GM12878 (cell line): ENCODE measurements around the gene SNU13. TPM values are rescaled to one million over a fixed set of nuclear protein-coding genes. Genes with fewer than 3 reads are reported as not detected.

ENCODE experiments used
- ATAC-seq: fragments of 200-7000 bp; cut with Tn5 transposase; 3 replicates; pipeline ENCODE4 v1.9.1; 2020; ENCODE audit warnings: mild to moderate bottlenecking, moderate library complexity
- BruUV-seq: library from RNA; stranded (reverse); fragments of 400-500 nt; replicated peaks from 2 replicates; lab custom pipeline; 2021; lab: Mats Ljungman, UMichigan
- CTCF ChIA-PET: fragments of 300-600 bp; sonication (Branson Sonifier 250); formaldehyde crosslinking; extraction: SDS; loops from one replicate; lab custom pipeline; 2021; ENCODE audit warnings: inconsistent platforms; lab: Yijun Ruan, JAX
- POLR2A ChIA-PET: fragments of 350-600 bp; formaldehyde crosslinking; extraction: SDS; loops from one replicate; lab custom pipeline; 2021; ENCODE audit warnings: inconsistent platforms; lab: Charles Lee
- RAD21 ChIA-PET: fragments of 300-600 bp; sonication (Branson Sonifier 250); formaldehyde crosslinking; loops from one replicate; lab custom pipeline; 2023; ENCODE audit warnings: antibody characterized with exemption; ENCODE audit not compliant: unreplicated experiment; lab: Charles Lee
- SMC1A ChIA-PET: fragments of 300-600 bp; sonication (Branson Sonifier 250); formaldehyde crosslinking; loops from one replicate; lab custom pipeline; 2023; ENCODE audit not compliant: unreplicated experiment, uncharacterized antibody; lab: Charles Lee
- DNase-seq: peaks from one replicate; pipeline ENCODE4 v3.0.0-alpha.2; 2011; ENCODE audit warnings: low read depth, low spot score
- FAIRE-seq: peaks from 3 replicates; lab custom pipeline; 2011; peaks lifted over from hg19 to GRCh38; lab: Jason Lieb, UNC
- H2AFZ ChIP-seq: 2 replicates; pipeline ENCODE4 v1.6.0; 2011; ENCODE audit warnings: low read depth, low read length, control low read depth; ENCODE audit not compliant: control insufficient read depth
- H3K27ac ChIP-seq: 2 replicates; pipeline ENCODE4 v1.5.1; 2011; ENCODE audit warnings: control low read depth; ENCODE audit not compliant: control insufficient read depth, insufficient read depth
- H3K27me3 ChIP-seq, 2 experiments: replicated peaks in 1 of 2; 2 replicates each; pipeline versions ENCODE4 v1.6.0 to v1.6.1; 2011; ENCODE audit warnings: low read length in 1 of 2; ENCODE audit not compliant: control insufficient read depth in 2 of 2, insufficient read depth in 2 of 2
- H3K36me3 ChIP-seq, 2 experiments: 2 replicates each; pipeline ENCODE4 v1.5.1; 2011; ENCODE audit warnings: low read length in 1 of 2; ENCODE audit not compliant: control insufficient read depth in 2 of 2, insufficient read depth in 2 of 2
- H3K4me1 ChIP-seq: 2 replicates; pipeline ENCODE4 v1.6.1; 2011; ENCODE audit warnings: mild to moderate bottlenecking, low read length, moderate library complexity, mixed read lengths; ENCODE audit not compliant: control insufficient read depth, insufficient read depth
- H3K4me2 ChIP-seq: 2 replicates; pipeline ENCODE4 v1.6.0; 2011; ENCODE audit warnings: control low read depth; ENCODE audit not compliant: control insufficient read depth, insufficient read depth
- H3K4me3 ChIP-seq: fragments of 200-600 bp; sonication (generic); 2 replicates; pipeline ENCODE4 v1.5.1; 2016
- H3K79me2 ChIP-seq: 2 replicates; pipeline ENCODE4 v1.6.0; 2011; ENCODE audit warnings: low read length; ENCODE audit not compliant: control insufficient read depth, insufficient read depth
- H3K9ac ChIP-seq: 2 replicates; pipeline ENCODE4 v1.8.0; 2011; ENCODE audit warnings: low read length, control low read depth, mixed read lengths; ENCODE audit not compliant: control insufficient read depth, insufficient read depth
- H3K9me3 ChIP-seq: replicated peaks from 3 replicates; pipeline ENCODE4 v1.5.1; 2011; ENCODE audit warnings: mild to moderate bottlenecking, low read length; ENCODE audit not compliant: control insufficient read depth, insufficient read depth
- H4K20me1 ChIP-seq: 2 replicates; pipeline ENCODE4 v1.6.0; 2011; ENCODE audit not compliant: control insufficient read depth, insufficient read depth
- ATF3 ChIP-seq: IDR thresholded peaks from 2 replicates; pipeline ENCODE4 v1.6.1; 2011; ENCODE audit warnings: low read depth, mild to moderate bottlenecking, low read length, moderate library complexity, borderline replicate concordance; ENCODE audit errors: extremely low read depth
- GATAD2B ChIP-seq: fragments of 450-650 bp; conservative IDR thresholded peaks from 2 replicates; pipeline ENCODE4 v1.6.1; 2017; ENCODE audit warnings: low read depth, mild to moderate bottlenecking, moderate library complexity
- HDGF ChIP-seq: fragments of 450-650 bp; IDR thresholded peaks from 2 replicates; pipeline ENCODE4 v1.6.1; 2016; ENCODE audit warnings: antibody characterized with exemption
- MEF2A ChIP-seq: IDR thresholded peaks from 2 replicates; pipeline ENCODE4 v1.6.1; 2011; ENCODE audit warnings: low read depth, mild to moderate bottlenecking, low read length, moderate library complexity; ENCODE audit not compliant: insufficient read depth
- NR2C2 ChIP-seq: IDR thresholded peaks from 2 replicates; pipeline ENCODE4 v1.6.1; 2011; ENCODE audit warnings: borderline replicate concordance, low read depth; ENCODE audit not compliant: control insufficient read depth, insufficient read length
- NRF1 ChIP-seq: conservative IDR thresholded peaks from 2 replicates; pipeline ENCODE4 v1.6.1; 2011; ENCODE audit warnings: mild to moderate bottlenecking, low read depth, low read length, improper control_type of control experiment
- POLR2AphosphoS2 ChIP-seq: IDR thresholded peaks from 2 replicates; pipeline ENCODE4 v1.6.1; 2011; ENCODE audit warnings: low read depth, mild to moderate bottlenecking, low read length, improper control_type of control experiment, moderate library complexity
- POLR2AphosphoS5 ChIP-seq: IDR thresholded peaks from 2 replicates; pipeline ENCODE4 v1.6.1; 2011; ENCODE audit warnings: mild to moderate bottlenecking, low read length, inconsistent platforms
- POU2F2 ChIP-seq: IDR thresholded peaks from 3 replicates; pipeline ENCODE4 v1.6.1; 2011; ENCODE audit warnings: low read depth, mild to moderate bottlenecking, low read length, borderline replicate concordance
- SMAD5 ChIP-seq: IDR thresholded peaks from 2 replicates; pipeline ENCODE4 v1.6.1; 2016; ENCODE audit warnings: antibody characterized with exemption, low read depth
- SMARCA5 ChIP-seq: fragments of 450-650 bp; IDR thresholded peaks from 2 replicates; pipeline ENCODE4 v1.6.1; 2017; ENCODE audit warnings: mild to moderate bottlenecking
- SPI1 ChIP-seq: IDR thresholded peaks from 2 replicates; pipeline ENCODE4 v1.6.1; 2011; ENCODE audit warnings: low read depth, mild to moderate bottlenecking, low read length, moderate library complexity, borderline replicate concordance; ENCODE audit not compliant: insufficient read depth
- TAF1 ChIP-seq: IDR thresholded peaks from 2 replicates; pipeline ENCODE4 v1.6.1; 2011; ENCODE audit warnings: mild to moderate bottlenecking, low read depth, low read length, borderline replicate concordance
- WGBS: methylation state at CpG from one replicate; pipeline ENCODE4 v1.1.6; 2016; ENCODE audit warnings: low lambda C conversion rate; ENCODE audit not compliant: insufficient replicate concordance, insufficient coverage; ENCODE audit errors: missing lambda C conversion rate; 5-methylcytosine and 5-hydroxymethylcytosine counted together
- in situ Hi-C: fragments of 300-500 bp; cut with MboI; formaldehyde crosslinking; loops from 9 replicates; pipeline ENCODE4 v1.14.3; 2018; ENCODE audit warnings: mixed read lengths
- intact Hi-C: fragments of 100-400 bp; cut with micrococcal nuclease; formaldehyde crosslinking; loops from one replicate; pipeline ENCODE4 v1.14.2; 2022; ENCODE audit not compliant: unreplicated experiment
- polyA plus RNA-seq, 11 experiments: library from polyadenylated mRNA; depleted of rRNA in 4 of 11; unstranded in 6 of 11; stranded (reverse) in 5 of 11; fragments of >200 nt; fragmentation: Nextera tagmentation in 4 of 11; fragmentation: Illumina TruSeq in 1 of 11; extraction: Ambion mirVana in 4 of 11; extraction: Trizol in 1 of 11; gene quantifications; 1 replicate in 1 of 11; 2 replicates in 10 of 11; pipeline versions ENCODE4 v1.2.1 to v1.2.3, GENCODE V29; 2011 to 2016; ENCODE audit warnings: inconsistent platforms in 2 of 11, missing spikeins in 2 of 11, low read depth in 1 of 11
- total RNA-seq, 4 experiments: library from RNA; depleted of rRNA in 3 of 4; stranded (reverse); fragments of >200 nt in 3 of 4; fragmentation: Illumina TruSeq in 1 of 4; extraction: Trizol in 1 of 4; gene quantifications; 2 replicates each; pipeline versions ENCODE4 v1.2.1 to v1.2.3, GENCODE V29; 2013 to 2021
- TF ChIP-seq, protein P1 (sequence below): IDR thresholded peaks from 2 replicates; pipeline ENCODE4 v1.6.1; 2012; ENCODE audit warnings: low read depth, low read length, improper control_type of control experiment

SNU13 gene
- total and polyA plus RNA-seq, 10 of the 15 experiments (the other 5 are each of a cell fraction or from before 2014, with no cell fraction given): 157 to 870 (median 256) TPM

DNA sequence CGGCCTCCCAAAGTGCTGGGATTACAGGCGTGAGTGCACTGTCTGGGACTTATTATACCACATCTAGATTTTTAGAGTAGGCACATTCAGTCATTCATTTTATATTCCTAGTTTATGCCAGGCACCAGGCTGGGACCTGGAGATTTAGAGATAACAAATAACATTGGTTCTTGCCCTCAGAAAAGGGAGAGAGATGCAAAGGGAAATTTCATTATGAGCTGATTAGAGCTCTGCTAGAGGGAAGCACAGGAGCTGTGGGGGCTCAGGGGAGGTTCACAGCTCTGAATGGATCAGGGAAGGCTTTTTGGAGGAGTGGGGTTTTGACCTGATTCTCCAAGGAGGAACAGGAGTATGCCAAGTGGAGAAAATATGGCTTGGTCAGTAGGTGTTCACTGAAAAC lies 42.9 kb upstream of the SNU13 start:
- Histone ChIP-seq H3K27ac (no peak overlapping the region), H3K9ac (no peak overlapping the region), H3K36me3 (no peaks in the 10 kb centered on the region), H4K20me1 (no peaks in the 10 kb centered on the region; the same call in 1 of the 2 replicates), H3K9me3 (no peaks in the 10 kb centered on the region), H2AFZ (no peak overlapping the region), H3K79me2 (no peaks in the 10 kb centered on the region), H3K4me1 (peaks cover 4% of the 10 kb centered on the region; the same call in 1 of the 2 replicates), H3K27me3 (no peaks in the 10 kb centered on the region), H3K4me2 (no peak overlapping the region), H3K4me3 (no peak overlapping the region)
- no peak for TF ChIP-seq SPI1
- TF ChIP-seq MEF2A: no peak
- TF ChIP-seq POU2F2: no peak
- no peak for TF ChIP-seq ATF3
- TF ChIP-seq NRF1: no peak
- in situ Hi-C loops (no loop called here), intact Hi-C loops (no loop called here)
- ATAC-seq (no peak), DNase-seq (no peak), FAIRE-seq (no peak)
- no TSS peak for BruUV-seq
- RAD21 ChIA-PET: no interaction called here
- WGBS: 50% methylated on average over 2 of the region's 2 CpGs
- SMC1A ChIA-PET: interaction anchor here (1.2 kb wide), 1 partner anchor 69 kb away, joined by 6 read pairs; the partner anchor contains the start of gene CCDC134
- POLR2A ChIA-PET: no interaction called here
- CTCF ChIA-PET: no interaction called here

GRCh38 chr22:41725510-41726110 lies 36.9 kb upstream of the SNU13 start:
- no peaks in the 10 kb centered on the region for H3K4me1 ChIP-seq
- no peak overlapping the region for H2AFZ ChIP-seq
- ChIA-PET CTCF (interaction anchor here (1.3 to 4.1 kb wide), 3 partner anchors 20 to 132 kb away, joined by 4 to 22 read pairs (median 5); no protein-coding TSS in a partner anchor), RAD21 (no interaction called here), SMC1A (interaction anchor here (0.9 to 2.6 kb wide), 3 partner anchors 10 to 21 kb away, joined by 3 to 8 read pairs (median 3); no protein-coding TSS in a partner anchor), POLR2A (no interaction called here)
- in situ Hi-C loops: no loop called here
- no peaks in the 10 kb centered on the region for H3K27me3 ChIP-seq
- intact Hi-C loops: no loop called here
- DNase-seq (no peak), FAIRE-seq (no peak), ATAC-seq (peak; percentile 45; the same call in 2 of the 3 replicates)
- WGBS: 52% methylated on average over 9 of the region's 9 CpGs
- BruUV-seq: no TSS peak
- no peak overlapping the region for H3K4me3 ChIP-seq
- H3K4me2 ChIP-seq: no peak overlapping the region
- no peaks in the 10 kb centered on the region for H3K79me2 ChIP-seq
- no peak overlapping the region for H3K9ac ChIP-seq
- H3K27ac ChIP-seq: no peak overlapping the region
- H3K36me3 ChIP-seq: no peaks in the 10 kb centered on the region
- H3K9me3 ChIP-seq: no peaks in the 10 kb centered on the region
- H4K20me1 ChIP-seq: no peaks in the 10 kb centered on the region; the same call in 1 of the 2 replicates
- TF ChIP-seq GATAD2B (no peak), MEF2A (no peak), POLR2AphosphoS2 (no peak), POLR2AphosphoS5 (no peak), NR2C2 (no peak), SMARCA5 (no peak), HDGF (no peak), TAF1 (no peak), SMAD5 (no peak)
- TF ChIP-seq, protein P1, sequence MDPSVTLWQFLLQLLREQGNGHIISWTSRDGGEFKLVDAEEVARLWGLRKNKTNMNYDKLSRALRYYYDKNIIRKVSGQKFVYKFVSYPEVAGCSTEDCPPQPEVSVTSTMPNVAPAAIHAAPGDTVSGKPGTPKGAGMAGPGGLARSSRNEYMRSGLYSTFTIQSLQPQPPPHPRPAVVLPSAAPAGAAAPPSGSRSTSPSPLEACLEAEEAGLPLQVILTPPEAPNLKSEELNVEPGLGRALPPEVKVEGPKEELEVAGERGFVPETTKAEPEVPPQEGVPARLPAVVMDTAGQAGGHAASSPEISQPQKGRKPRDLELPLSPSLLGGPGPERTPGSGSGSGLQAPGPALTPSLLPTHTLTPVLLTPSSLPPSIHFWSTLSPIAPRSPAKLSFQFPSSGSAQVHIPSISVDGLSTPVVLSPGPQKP: no peak
